SHP77 treated with DMSO at 0.1 percent for 48 hours (cell line): ENCODE measurements around the gene RPL18.
A peak's percentile ranks its signal among the peaks of the same experiment; 100 is the strongest.

Source experiments
- DNase-seq: peaks from one replicate; lab custom pipeline; 2025; lab: John Stamatoyannopoulos, UW

The RPL18 gene

GRCh38 chr19:48613852-48614435 is 5.0 kb downstream of the RPL18 start:
- no peak for DNase-seq

GRCh38 chr19:48613024-48613851 is 5.7 kb downstream of the RPL18 start:
- no peak for DNase-seq

- no peak for DNase-seq
These were observed 7.1 kb downstream of the RPL18 start for GRCh38 chr19:48611872-48612271.

- DNase-seq = no peak
These were observed 9.3 kb downstream of the RPL18 start for GRCh38 chr19:48609571-48610108.

- DNase-seq = peak; percentile 39
These were observed 10.1 kb downstream of the RPL18 start for GRCh38 chr19:48608798-48609263.

- no peak for DNase-seq
These were observed 11.6 kb downstream of the RPL18 start for GRCh38 chr19:48607359-48607755.

- no peak for DNase-seq
These were observed 12.3 kb downstream of the RPL18 start, which contains the start of gene SPACA4 for GRCh38 chr19:48606463-48607358. Gene SPACA4 (plus strand): TSS chr19:48606742. CDS start chr19:48606979, 237 bp downstream.

- no peak for DNase-seq
These were observed 15.1 kb downstream of the RPL18 start for GRCh38 chr19:48603850-48604249.

GRCh38 chr19:48603449-48603848 is 15.5 kb downstream of the RPL18 start:
- no peak for DNase-seq

GRCh38 chr19:48603001-48603400 is 16.0 kb downstream of the RPL18 start:
- DNase-seq = no peak

- DNase-seq = no peak
These were observed 18.1 kb downstream of the RPL18 start for GRCh38 chr19:48600679-48601417.

GRCh38 chr19:48598996-48599700 is 19.8 kb downstream of the RPL18 start:
- no peak for DNase-seq

GRCh38 chr19:48596679-48597465 is 22.1 kb downstream of the RPL18 start:
- DNase-seq = no peak

- no peak for DNase-seq
These were observed 22.7 kb downstream of the RPL18 start for GRCh38 chr19:48596237-48596636.

GRCh38 chr19:48595833-48596232 is 23.1 kb downstream of the RPL18 start:
- DNase-seq = no peak

GRCh38 chr19:48595171-48595570 is 23.8 kb downstream of the RPL18 start:
- no peak for DNase-seq

GRCh38 chr19:48591021-48591420 is 28.0 kb downstream of the RPL18 start:
- DNase-seq = no peak

GRCh38 chr19:48588670-48589401 is 30.1 kb downstream of the RPL18 start:
- peak; percentile 28 for DNase-seq

- DNase-seq = no peak
These were observed 31.6 kb downstream of the RPL18 start for GRCh38 chr19:48587387-48587786.
